Left kidney (tissue), 2 donors: ENCODE results near the gene MYH9. TPM values are rescaled to one million over a fixed set of nuclear protein-coding genes. Genes with fewer than 3 reads are reported as not detected.

ENCODE experiments used
- DNase-seq: peaks from one replicate; pipeline ENCODE4 v3.0.0-alpha.2; 2013
- polyA plus RNA-seq: library from polyadenylated mRNA; unstranded; fragments of 120-200 nt; gene quantifications from one replicate; pipeline ENCODE4 v1.2.1, GENCODE V29; 2013; ENCODE audit not compliant: insufficient read length

MYH9 gene
- polyA plus RNA-seq, 1 donor: 263 TPM

DNA sequence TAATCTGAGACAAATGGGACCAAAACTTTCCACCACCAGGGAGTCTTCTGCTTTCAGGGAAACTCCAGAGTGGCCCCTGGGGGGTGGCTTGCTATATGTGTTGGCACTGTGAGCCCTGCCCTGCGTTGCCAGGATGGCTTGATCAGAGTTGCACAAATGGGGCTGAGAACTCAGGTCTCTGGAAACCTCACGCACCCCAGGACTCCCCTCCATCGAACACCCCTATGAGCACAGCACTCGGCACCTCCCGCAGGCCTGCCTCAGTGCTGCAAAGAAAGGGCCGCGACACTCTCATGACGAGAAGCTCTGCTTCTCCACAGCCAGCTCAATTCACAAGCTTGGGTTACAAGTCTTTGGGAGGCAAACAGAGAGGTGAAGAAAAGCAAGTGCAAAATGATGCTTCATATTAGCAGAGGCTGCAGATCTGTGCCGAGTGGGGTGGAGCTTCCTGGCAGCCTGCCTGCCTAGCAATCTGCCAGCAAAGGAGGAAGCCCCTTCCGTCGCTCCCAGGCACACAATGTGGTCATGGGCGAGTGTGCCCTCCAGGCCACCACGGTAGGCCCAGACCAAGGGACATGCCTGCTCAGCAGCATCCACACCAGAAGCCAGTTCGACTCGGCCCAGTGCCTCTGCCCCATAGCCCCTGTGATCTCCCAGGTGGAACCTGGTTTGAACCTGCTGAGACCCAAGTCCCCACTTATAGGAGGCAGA is 55.7 kb downstream of the MYH9 start:
- DNase-seq: no peak

DNA sequence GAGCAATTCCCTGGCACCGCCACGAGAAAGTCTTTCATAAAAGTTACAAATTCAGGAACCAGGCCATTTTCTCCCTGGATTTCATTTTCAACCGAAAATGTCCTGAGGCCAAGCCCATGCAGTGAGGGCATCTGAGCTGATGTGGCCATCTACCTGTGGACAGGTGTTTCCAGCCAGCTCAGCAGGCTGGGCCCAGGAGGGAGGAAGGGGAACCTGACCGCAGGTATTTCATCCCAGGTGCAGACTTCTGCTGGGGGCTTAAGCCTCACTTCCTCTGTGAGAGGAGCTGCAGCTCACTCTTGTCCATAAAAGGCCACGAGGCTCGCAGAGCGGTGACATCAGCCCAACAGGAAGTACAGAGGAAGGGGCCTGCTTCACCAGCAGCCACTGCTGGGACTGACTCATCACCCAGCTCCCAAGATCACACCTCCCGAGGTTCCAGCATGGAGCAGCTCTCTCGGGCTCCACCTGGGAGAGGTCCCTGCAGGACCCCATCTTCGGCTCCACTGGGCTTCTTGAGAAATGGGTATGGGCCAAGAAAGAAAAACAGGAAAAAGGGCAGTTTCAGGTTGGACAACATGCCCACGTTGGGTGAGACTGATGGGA is 56.4 kb downstream of the MYH9 start:
- no peak for DNase-seq

DNA sequence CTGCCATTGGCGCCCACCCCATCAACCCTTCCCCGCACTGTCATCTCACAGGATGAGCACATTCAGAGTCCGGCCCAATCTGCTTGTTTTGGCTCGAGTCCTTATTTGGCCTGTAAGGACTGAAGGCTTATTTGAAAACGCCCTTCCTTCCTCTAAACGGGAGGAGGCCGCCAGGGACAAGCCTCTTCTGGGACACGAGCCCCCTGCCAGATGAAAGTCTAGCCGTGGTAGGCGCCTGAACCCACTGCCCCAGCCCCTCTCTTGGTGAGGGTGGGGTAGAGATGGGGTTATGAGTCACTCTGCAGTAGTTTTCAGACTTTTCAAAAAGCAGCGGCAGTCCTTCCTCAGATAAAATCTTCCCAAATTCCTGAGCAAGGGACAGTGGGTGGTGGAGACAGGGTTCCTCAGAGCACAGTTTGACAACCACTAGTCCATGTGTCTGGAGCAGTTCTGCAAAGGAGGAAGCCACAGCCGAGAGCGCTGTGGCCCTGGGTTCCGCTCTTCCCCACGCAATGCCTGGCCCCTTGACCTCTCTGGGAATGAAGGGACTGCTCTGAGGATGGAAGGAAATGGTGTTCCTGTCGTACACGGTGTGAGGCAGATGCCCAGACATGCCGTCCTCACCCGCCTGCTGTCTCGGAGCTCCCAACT is 57.0 kb downstream of the MYH9 start:
- DNase-seq: no peak

- no peak for DNase-seq
These were observed 57.6 kb downstream of the MYH9 start for GRCh38 chr22:36330127-36330526.

DNA sequence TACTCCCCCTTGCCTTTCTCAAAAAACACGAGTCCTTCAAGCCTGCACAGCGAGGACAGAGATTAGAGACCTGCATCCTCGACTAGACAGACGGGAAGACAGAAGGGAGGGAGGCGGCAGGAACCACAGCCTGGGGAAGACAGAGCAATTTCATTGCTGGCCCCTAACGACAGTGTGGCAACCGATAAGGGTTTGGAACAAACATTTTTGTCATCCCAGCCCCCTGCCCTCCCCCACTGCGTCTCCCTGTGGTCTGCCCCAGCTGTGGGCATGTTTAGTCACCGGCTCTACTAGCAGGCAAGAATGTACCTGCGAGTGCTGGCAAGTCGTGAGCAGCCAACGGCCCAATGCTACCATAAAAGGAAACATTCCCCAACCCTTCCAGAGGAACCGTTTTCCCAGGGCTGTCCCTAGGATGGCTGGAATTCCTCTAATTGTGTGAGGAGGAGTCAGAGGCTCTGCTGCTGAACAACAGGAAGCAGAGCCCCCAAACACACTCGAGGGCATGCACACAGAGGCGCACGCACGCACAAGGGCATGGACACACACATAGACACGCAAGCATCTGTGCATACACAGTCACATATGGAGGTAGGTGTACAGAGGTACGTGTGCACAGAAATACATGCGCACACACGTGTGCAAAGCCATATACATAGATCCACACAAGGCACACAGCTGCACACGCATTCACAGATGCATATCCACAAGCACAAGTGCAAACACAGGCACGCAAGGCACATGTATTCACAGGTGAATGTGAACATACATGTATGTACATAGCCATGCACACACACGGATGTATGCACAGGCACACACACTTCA is 58.3 kb downstream of the MYH9 start:
- peak; percentile 83 for DNase-seq

GRCh38 chr22:36328635-36329253 is 59.0 kb downstream of the MYH9 start:
- no peak for DNase-seq

- DNase-seq: no peak
These were observed 59.7 kb downstream of the MYH9 start for GRCh38 chr22:36327922-36328551.

- no peak for DNase-seq
These were observed 61.3 kb downstream of the MYH9 start for GRCh38 chr22:36326178-36327161.

GRCh38 chr22:36325154-36326031 is 62.4 kb downstream of the MYH9 start:
- no peak for DNase-seq

GRCh38 chr22:36324414-36324813 is 63.4 kb downstream of the MYH9 start:
- DNase-seq: no peak

DNA sequence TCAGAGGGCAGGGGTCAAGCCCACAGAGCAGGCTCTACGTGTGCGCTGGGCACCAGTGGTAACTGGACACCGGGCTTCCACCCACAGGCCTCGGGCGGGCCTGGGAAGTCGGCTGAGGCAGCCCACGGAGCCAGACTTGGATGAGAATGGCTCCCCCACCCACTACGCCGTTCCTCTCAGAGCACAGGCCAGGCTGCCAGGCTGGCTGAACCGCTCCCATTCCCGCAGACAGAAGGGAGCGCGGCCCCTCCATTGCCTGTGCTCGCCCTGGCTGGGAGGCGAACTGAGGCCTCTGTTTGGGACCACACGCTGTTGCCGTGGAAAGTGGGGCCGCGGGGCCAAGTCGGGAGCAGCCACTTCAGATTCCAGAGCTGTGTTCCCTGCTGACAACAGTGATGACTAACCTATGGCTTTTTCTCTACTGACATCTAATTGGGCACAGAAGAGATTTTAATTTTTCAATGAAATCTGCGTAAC is 63.9 kb downstream of the MYH9 start:
- DNase-seq: no peak

DNA sequence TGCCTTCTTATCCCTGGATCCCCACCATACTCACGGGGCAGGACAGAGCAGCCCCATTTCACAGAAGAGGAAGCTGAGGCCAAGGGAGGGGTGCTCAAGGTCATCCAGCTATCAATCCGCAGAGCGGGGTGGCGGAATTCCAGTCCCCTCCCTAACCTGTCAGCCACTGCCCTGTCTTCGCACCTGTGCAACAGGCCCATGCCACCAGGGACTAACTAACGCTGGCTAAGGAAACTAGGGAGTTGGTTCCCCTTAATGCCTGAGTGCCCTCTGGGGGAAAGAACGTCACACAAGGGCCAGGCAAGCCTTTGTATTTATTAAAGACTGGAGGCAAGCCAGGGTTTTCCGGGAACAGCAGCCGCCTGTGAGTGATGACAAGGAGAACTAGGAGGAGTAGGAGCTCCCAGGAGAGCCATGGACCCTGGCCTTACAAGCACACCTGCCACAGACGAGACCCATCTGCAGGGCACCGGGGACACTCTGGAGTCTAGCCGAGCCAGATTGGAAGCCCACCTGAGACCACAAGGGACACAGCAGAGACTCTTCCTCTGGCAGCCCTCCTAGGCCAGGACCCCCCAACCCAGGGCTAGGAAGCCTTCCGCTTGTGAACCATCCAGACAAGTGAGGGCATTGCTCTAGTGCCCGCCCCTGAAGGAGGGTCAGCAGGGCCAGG is 64.4 kb downstream of the MYH9 start:
- no peak for DNase-seq

GRCh38 chr22:36322602-36322915 is 65.2 kb downstream of the MYH9 start:
- no peak for DNase-seq

DNA sequence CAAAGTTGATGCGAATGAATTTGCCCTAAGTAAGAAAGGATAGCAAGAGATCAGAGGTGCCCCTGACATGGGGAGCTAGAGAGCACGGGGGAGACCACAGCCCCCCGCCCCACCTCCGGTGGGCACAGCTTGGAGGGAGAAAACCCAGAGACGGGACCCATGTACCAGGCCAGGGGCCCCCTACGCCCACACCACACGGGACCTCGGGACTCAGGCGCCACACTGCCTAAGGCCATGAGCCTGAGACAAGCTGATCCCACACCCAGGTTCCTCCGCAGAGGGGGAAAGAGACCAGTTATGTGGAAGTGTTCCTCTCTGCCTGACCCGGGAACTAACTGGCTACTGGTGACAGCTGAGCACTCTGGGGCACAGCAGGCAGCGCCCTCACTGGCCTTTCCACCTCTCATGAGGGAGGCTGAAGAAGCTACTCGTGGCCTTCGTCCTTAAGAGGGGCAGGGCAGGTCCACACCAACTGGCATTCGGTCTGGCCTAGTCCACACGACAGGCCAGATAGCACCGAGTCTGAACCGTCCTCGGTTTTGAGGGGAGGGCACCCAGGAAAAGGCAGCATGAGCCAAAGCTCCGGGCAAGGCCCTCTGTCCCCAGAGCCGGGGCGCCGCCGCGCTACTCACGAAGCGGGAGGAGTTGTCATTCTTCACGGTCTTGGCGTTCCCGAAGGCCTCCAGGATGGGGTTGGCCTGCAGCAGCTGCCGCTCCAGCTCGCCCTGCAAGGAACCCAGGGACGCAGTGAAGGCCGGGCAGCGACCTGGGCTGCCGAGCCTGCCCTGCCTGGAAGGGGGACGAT is 65.8 kb downstream of the MYH9 start:
- no peak for DNase-seq

- DNase-seq: no peak
These were observed 67.2 kb downstream of the MYH9 start for GRCh38 chr22:36320553-36320952.

- DNase-seq: no peak
These were observed 67.9 kb downstream of the MYH9 start for GRCh38 chr22:36319595-36320497.

GRCh38 chr22:36318442-36318841 is 69.3 kb downstream of the MYH9 start:
- DNase-seq: no peak
